Ishikawa (cell line): Measurements from ENCODE around the gene MAPK12.

Experiments used
- RAD21 ChIP-seq: IDR thresholded peaks from 2 replicates; pipeline ENCODE4 v1.6.1; 2012; ENCODE audit warnings: low read depth
- TAF1 ChIP-seq: IDR thresholded peaks from 2 replicates; pipeline ENCODE4 v1.6.1; 2012; ENCODE audit warnings: low read depth, mild to moderate bottlenecking
- TEAD4 ChIP-seq: IDR thresholded peaks from 2 replicates; pipeline ENCODE4 v1.6.1; 2012
- YY1 ChIP-seq: IDR thresholded peaks from 2 replicates; pipeline ENCODE4 v1.6.1; 2012; ENCODE audit warnings: low read depth
- ZBTB7A ChIP-seq: IDR thresholded peaks from 2 replicates; pipeline ENCODE4 v1.6.1; 2012; ENCODE audit warnings: low read depth
- TF ChIP-seq, protein P1 (sequence below): IDR thresholded peaks from 2 replicates; pipeline ENCODE4 v1.6.1; 2012; ENCODE audit warnings: low read depth, mild to moderate bottlenecking

- TF ChIP-seq ZBTB7A (no peak), RAD21 (no peak), TEAD4 (no peak), TAF1 (no peak), YY1 (no peak)
- TF ChIP-seq, protein P1, sequence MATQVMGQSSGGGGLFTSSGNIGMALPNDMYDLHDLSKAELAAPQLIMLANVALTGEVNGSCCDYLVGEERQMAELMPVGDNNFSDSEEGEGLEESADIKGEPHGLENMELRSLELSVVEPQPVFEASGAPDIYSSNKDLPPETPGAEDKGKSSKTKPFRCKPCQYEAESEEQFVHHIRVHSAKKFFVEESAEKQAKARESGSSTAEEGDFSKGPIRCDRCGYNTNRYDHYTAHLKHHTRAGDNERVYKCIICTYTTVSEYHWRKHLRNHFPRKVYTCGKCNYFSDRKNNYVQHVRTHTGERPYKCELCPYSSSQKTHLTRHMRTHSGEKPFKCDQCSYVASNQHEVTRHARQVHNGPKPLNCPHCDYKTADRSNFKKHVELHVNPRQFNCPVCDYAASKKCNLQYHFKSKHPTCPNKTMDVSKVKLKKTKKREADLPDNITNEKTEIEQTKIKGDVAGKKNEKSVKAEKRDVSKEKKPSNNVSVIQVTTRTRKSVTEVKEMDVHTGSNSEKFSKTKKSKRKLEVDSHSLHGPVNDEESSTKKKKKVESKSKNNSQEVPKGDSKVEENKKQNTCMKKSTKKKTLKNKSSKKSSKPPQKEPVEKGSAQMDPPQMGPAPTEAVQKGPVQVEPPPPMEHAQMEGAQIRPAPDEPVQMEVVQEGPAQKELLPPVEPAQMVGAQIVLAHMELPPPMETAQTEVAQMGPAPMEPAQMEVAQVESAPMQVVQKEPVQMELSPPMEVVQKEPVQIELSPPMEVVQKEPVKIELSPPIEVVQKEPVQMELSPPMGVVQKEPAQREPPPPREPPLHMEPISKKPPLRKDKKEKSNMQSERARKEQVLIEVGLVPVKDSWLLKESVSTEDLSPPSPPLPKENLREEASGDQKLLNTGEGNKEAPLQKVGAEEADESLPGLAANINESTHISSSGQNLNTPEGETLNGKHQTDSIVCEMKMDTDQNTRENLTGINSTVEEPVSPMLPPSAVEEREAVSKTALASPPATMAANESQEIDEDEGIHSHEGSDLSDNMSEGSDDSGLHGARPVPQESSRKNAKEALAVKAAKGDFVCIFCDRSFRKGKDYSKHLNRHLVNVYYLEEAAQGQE: no peak
Measured at GRCh38 chr22:50246242-50247175, 15.0 kb downstream of the MAPK12 start.
